Amygdala (tissue), 56 donors: ENCODE measurements around the gene CFL1.

ENCODE experiments used
- DNase-seq, 56 donors: peaks; one replicate each; lab custom pipeline; 2025; lab: John Stamatoyannopoulos, UW

Gene CFL1

GRCh38 chr11:65809496-65809895 is 48.5 kb downstream of the CFL1 start:
- no peak for DNase-seq

- DNase-seq, result no peak
Measured at GRCh38 chr11:65808744-65809341, 49.1 kb downstream of the CFL1 start.

DNA sequence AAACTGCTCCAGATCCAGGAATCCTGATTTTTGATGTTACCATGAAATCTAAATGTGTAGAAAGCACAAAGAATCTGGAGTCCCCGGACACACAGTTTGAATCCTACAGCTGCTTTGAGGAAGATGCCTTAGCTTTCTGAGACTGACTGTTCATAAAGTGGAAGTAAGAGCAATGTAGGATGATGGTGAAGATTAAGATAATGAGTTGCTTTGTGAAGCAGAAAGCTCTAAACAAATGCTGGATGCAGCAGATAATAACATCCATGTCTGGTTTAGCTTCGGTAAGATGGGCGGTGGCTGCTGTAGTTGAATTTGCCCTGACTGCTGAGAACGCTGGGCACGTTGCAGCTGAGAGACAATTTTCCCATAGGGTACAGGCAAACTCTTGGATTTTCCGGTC is 51.0 kb downstream of the CFL1 start:
- DNase-seq, result no peak
